T-helper 17 cell (primary cell): ENCODE data around the gene MAP7D1. TPM values are rescaled to one million over a fixed set of nuclear protein-coding genes. Genes with fewer than 3 reads are reported as not detected.

ENCODE experiments used
- ATAC-seq: fragments of 150-1000 bp; cut with Tn5 transposase; 2 replicates; pipeline ENCODE4 v1.10.0; 2021; ENCODE audit warnings: mild to moderate bottlenecking, moderate library complexity
- DNase-seq, 3 donors: peaks; one replicate each; pipeline versions ENCODE4 v3.0.0 to v3.0.0-alpha.2; 2020 to 2021
- H3K9me3 ChIP-seq: one replicate; pipeline ENCODE4 v1.7.0; 2013; ENCODE audit warnings: low read length, mild to moderate bottlenecking; ENCODE audit not compliant: control insufficient read depth, poor library complexity, severe bottlenecking
- H3K27ac Mint-ChIP-seq: one replicate; pipeline ENCODE4 v1.8.0; 2022; ENCODE audit warnings: mild to moderate bottlenecking, moderate library complexity, mixed read lengths
- H3K27me3 Mint-ChIP-seq: one replicate; pipeline ENCODE4 v1.8.0; 2022; ENCODE audit warnings: mixed read lengths
- H3K36me3 Mint-ChIP-seq: one replicate; pipeline ENCODE4 v1.8.0; 2022; ENCODE audit warnings: low read depth, mixed read lengths
- H3K4me1 Mint-ChIP-seq: one replicate; pipeline ENCODE4 v1.8.0; 2022; ENCODE audit warnings: mild to moderate bottlenecking, mixed read lengths
- H3K4me3 Mint-ChIP-seq: one replicate; pipeline ENCODE4 v1.8.0; 2022; ENCODE audit warnings: mild to moderate bottlenecking, moderate library complexity, mixed read lengths
- total RNA-seq, 4 donors: library from RNA in 2 of 4; stranded (reverse) in 2 of 4; gene quantifications; one replicate each; pipeline ENCODE4 v1.2.3 and lab custom pipeline; 2022 to 2026

The MAP7D1 gene
- total RNA-seq, 2 donors from 2014 or later = 173 to 175 TPM

DNA sequence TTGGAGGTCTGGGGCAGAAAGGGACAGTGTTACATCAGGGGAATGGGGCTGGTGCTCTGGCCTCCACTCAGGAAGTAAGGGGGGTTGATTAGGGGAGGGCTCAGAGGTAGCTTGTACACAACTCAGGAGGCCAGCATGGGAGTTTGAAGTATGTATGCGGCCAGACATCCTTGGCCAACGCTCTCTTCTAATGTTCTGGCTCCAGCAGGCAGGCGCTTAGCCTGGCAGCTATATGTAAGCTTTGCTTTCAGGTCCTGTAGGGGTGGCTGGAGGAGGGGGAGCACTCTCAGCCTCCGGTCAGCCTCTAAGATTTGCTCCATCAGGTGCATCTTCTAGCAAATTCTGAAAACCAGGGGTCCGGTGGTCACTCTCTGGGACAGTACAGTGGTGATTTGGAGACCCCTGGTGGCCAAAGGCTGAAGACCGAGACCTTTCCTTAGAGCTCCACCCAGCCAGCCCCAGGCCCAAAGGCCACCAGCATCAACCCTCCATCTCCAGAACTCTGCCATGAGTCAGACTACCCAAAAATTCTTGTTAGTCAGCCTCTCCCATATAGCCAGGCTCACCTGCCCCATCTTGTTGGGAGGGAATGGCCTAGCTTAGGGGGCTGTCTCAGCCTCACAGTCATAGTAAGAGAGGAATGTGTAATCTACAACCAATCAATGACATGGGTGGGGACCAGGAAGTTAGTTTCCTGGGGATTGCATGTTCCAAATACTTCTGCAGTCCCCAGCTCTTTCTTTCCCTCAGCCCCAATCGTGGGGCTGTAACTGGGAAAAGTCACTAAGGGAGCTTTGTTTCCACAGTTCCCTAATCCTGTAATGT, 21.2 kb upstream of the MAP7D1 start:
- peak overlapping the region; percentile 21 for H3K27ac Mint-ChIP-seq

DNA sequence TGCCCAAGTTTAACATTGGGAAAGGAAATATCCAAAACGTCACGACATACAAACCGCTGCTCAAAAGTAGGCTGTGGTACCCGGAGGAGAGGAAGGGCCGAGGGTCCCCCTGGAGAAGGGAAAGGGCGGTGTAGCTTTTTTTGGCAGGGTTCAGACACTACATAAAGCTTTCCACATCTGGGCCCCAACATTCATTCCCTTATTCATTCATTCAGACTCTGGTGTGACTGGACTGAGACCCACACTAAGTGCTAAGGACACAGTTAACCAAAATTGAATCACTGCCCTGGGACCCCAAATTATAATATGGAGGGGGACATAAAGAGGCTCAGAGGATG, 20.7 kb upstream of the MAP7D1 start:
- Mint-ChIP-seq H3K4me1 (peaks cover 2% of the 10 kb centered on the region), H3K4me3 (no peak overlapping the region), H3K27me3 (no peaks in the 10 kb centered on the region), H3K36me3 (peaks cover 4% of the 10 kb centered on the region), H3K27ac (no peak overlapping the region)
- DNase-seq (no peak), ATAC-seq (no peak)
- no peaks in the 10 kb centered on the region for H3K9me3 ChIP-seq

More for the DNA sequence above, 21.2 kb upstream of the MAP7D1 start:
- H3K9me3 ChIP-seq = no peaks in the 10 kb centered on the region
- ATAC-seq = peak; percentile 59
- no peak for DNase-seq
- Mint-ChIP-seq H3K4me3 (no peak overlapping the region), H3K36me3 (peaks cover 4% of the 10 kb centered on the region), H3K4me1 (no peaks in the 10 kb centered on the region), H3K27me3 (no peaks in the 10 kb centered on the region)

DNA sequence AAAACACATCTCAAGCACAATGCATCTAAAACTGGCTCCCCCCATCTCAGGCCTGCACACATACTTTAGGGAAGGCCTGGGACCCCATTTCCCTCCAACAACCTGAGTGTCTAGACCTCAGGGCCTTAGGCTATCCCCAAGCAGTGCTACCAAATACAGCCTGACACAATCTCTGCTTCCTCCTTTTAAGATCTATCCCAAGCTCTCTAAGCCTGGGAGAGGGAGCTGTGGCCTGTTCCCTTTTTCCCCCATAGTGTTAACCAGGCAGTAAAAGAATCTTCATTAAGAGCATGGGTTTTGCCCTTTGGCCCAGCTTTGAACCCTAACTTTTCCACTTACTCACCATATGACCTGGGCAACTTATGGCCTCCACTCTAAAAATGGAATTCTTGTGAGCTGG, 20.2 kb upstream of the MAP7D1 start:
- H3K9me3 ChIP-seq = no peaks in the 10 kb centered on the region
- no peak for ATAC-seq
- no peak for DNase-seq
- Mint-ChIP-seq H3K4me1 (peaks cover 4% of the 10 kb centered on the region), H3K27ac (peak overlapping the region; percentile 43), H3K36me3 (peaks cover 4% of the 10 kb centered on the region), H3K4me3 (no peak overlapping the region), H3K27me3 (no peaks in the 10 kb centered on the region)

DNA sequence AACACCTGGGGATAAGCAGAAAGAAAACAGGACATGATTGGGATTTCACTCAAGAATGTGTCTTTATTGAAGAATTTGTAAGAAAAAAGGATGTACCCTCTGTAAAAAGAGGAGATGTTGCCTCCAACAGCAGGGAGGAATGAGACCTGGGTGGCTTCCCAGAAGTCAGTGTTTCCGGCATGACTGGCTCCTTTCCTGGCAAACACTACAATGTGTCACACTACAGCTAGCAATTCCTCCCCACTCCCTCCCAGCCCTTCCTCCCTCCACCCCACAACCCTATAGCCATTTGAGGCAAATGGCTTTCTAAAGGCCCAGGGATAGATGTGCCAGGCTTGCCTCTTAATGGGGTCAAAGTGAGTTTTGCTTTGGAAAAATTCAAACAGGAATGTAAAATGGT, 19.4 kb upstream of the MAP7D1 start:
- no peak for ATAC-seq
- Mint-ChIP-seq H3K27me3 (no peaks in the 10 kb centered on the region), H3K4me1 (peaks cover 4% of the 10 kb centered on the region), H3K4me3 (no peak overlapping the region), H3K27ac (peak overlapping the region; percentile 43), H3K36me3 (peaks cover 4% of the 10 kb centered on the region)
- no peak for DNase-seq
- H3K9me3 ChIP-seq = no peaks in the 10 kb centered on the region

DNA sequence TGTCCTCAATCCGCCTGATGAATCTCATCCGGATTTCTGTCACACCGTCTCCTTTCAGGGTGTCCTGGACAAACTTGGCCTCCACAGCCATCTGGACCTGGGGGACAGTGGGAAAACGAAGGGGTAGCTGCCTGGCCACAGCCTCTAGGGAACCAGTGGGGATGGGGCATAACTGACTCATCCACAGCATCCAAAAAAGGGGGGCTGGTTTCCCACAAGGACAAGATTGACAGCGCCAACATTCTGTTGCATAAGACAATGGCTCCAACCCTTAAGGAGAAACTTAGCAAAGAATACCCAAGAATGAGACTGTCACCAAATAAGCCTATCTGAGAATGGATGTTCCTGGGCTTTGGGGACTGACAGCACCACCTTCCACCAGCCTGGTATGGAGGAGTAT, 18.7 kb upstream of the MAP7D1 start:
- Mint-ChIP-seq H3K27ac (no peak overlapping the region), H3K4me1 (peaks cover 8% of the 10 kb centered on the region), H3K36me3 (peaks cover 4% of the 10 kb centered on the region), H3K27me3 (no peaks in the 10 kb centered on the region), H3K4me3 (no peak overlapping the region)
- DNase-seq (no peak), ATAC-seq (no peak)
- no peaks in the 10 kb centered on the region for H3K9me3 ChIP-seq

DNA sequence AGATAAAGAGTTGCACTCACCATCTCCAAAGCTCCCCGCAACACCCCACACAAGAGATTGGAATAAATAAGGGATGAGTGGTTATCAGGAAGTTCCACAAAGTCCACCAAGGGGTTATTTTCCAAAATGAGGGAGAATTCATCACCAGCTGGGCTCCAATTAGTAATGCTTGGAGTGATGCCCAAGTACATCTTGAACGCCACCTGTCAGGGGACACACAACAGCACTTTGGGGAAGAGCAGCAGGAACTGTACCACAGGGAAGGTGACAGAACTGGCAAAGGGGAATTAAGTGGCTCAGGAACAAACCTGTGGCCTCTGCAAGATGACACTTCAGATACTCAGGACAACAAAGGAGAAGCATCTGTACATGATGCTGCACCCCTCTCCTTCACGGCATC, 18.2 kb upstream of the MAP7D1 start:
- no peak for ATAC-seq
- no peaks in the 10 kb centered on the region for H3K9me3 ChIP-seq
- no peak overlapping the region for H3K4me3 Mint-ChIP-seq
- no peak overlapping the region for H3K27ac Mint-ChIP-seq
- H3K27me3 Mint-ChIP-seq = no peaks in the 10 kb centered on the region
- DNase-seq = no peak
- H3K36me3 Mint-ChIP-seq = peaks cover 4% of the 10 kb centered on the region
- peaks cover 9% of the 10 kb centered on the region for H3K4me1 Mint-ChIP-seq

DNA sequence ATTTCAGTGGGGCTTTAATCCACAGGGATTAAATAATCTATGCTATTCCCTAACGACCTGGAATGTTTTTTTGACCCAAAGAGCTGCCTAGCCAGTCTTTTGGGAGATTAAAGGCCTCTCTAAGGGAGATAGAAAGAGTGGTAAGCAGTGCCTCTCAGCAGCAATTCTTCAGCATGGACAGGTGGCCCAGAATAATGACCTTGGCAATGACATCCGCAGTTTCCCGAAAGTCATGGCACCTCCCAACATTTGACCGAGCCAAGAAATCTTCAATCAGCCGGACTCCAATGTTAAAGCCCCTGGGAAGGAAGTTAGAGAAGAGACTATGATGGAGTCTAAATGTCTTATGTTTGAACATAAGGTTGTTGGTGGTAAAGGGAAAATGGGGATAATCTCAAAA, 16.4 kb upstream of the MAP7D1 start:
- ATAC-seq (no peak), DNase-seq (no peak)
- peak overlapping the region; percentile 32 for H3K27ac Mint-ChIP-seq
- H3K4me3 Mint-ChIP-seq = no peak overlapping the region
- H3K4me1 Mint-ChIP-seq = peaks cover 17% of the 10 kb centered on the region
- no peaks in the 10 kb centered on the region for H3K27me3 Mint-ChIP-seq
- H3K9me3 ChIP-seq = no peaks in the 10 kb centered on the region
- peaks cover 4% of the 10 kb centered on the region for H3K36me3 Mint-ChIP-seq

DNA sequence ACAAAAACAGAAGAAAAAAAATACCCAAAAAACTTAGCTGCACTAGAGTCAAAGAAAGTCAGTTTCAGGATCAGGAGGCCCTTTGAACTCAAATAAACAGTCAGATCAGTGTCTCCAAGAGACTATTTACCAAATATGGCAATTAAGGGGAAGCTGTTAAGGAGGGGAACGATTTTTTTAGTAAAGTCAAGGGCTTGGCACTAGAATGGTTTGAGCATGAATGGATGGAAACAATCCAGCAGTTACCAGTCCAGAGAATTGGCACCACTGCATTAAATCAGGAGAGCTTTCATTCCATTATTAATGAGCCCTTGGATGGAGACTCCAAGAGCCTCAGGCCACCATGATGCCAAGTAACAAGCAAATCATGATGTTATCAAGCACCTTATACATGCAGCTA, 13.8 kb upstream of the MAP7D1 start:
- peaks cover 4% of the 10 kb centered on the region for H3K36me3 Mint-ChIP-seq
- H3K4me1 Mint-ChIP-seq = peaks cover 22% of the 10 kb centered on the region
- no peak overlapping the region for H3K4me3 Mint-ChIP-seq
- H3K27ac Mint-ChIP-seq = no peak overlapping the region
- H3K27me3 Mint-ChIP-seq = no peaks in the 10 kb centered on the region
- ATAC-seq (no peak), DNase-seq (no peak)
- H3K9me3 ChIP-seq = no peaks in the 10 kb centered on the region

DNA sequence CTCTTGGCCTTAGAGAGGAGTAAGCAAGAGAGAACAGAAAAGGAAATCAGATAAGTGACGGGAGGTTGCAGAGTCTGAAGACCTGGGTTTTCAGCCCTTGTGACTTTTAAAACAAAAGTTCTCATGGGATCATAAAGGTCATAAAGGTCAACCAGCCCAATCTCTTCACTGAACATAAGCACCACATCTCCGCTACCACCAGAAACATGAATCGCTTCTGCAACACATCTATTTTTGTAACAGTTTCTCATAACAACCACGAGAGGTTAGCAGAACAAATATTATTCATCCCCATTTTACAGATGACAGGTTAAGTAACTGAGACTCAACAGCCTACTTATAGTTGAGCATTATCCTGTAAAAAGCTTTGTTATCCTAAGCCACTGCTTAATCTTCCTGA, 12.5 kb upstream of the MAP7D1 start:
- Mint-ChIP-seq H3K4me1 (peaks cover 30% of the 10 kb centered on the region), H3K27ac (peak overlapping the region; percentile 49), H3K27me3 (no peaks in the 10 kb centered on the region), H3K36me3 (peaks cover 2% of the 10 kb centered on the region), H3K4me3 (no peak overlapping the region)
- ATAC-seq (no peak), DNase-seq (no peak)
- H3K9me3 ChIP-seq = no peaks in the 10 kb centered on the region

DNA sequence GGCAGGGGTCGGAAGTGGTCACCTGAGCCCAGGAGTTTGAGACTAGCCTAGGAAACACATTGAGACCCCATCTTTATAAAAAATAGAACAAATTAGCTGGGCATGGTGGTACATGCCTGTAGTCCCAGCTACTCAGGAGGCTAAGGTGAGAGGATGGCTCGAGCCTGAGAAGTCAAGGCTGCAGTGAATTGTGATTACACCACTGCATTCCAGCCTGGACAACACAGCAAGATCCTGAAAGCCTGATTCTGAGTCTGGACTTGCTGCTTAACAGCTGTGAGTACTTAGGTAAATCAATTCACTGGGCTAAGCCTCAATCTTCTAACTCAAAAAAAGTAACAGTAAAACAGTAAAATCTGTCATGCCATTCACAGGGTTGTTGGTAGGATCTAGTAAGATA, 11.5 kb upstream of the MAP7D1 start:
- H3K9me3 ChIP-seq = no peaks in the 10 kb centered on the region
- no peak for DNase-seq
- H3K27me3 Mint-ChIP-seq = no peaks in the 10 kb centered on the region
- peaks cover 38% of the 10 kb centered on the region for H3K4me1 Mint-ChIP-seq
- ATAC-seq = no peak
- peaks cover 5% of the 10 kb centered on the region for H3K36me3 Mint-ChIP-seq
- H3K27ac Mint-ChIP-seq = peak overlapping the region; percentile 49
- H3K4me3 Mint-ChIP-seq = no peak overlapping the region

DNA sequence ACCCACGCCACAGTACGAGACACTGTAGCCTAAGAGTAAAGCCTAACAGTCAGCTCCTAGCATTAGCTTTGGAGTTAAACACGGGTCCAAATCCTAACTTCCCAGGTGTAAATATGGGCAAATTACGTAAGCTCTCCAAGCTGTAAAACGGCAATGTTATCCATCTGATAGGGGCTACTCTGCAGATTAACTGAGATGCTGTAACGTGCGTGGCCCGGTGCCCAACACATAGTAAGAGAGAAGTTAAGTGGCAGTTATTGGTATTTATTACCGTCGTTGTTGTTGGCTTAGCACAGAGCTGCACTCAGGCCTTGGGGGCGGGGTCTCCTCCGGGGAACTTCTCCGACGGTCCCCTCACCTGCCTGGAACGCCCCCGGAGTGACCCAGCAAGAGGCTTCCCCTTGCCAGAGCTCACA, 7.1 kb upstream of the MAP7D1 start:
- Mint-ChIP-seq H3K36me3 (peaks cover 3% of the 10 kb centered on the region), H3K4me3 (peak overlapping the region; percentile 100), H3K27ac (peak overlapping the region; percentile 100), H3K27me3 (no peaks in the 10 kb centered on the region), H3K4me1 (peaks cover 47% of the 10 kb centered on the region)
- H3K9me3 ChIP-seq = no peaks in the 10 kb centered on the region
- DNase-seq (no peak), ATAC-seq (no peak)

DNA sequence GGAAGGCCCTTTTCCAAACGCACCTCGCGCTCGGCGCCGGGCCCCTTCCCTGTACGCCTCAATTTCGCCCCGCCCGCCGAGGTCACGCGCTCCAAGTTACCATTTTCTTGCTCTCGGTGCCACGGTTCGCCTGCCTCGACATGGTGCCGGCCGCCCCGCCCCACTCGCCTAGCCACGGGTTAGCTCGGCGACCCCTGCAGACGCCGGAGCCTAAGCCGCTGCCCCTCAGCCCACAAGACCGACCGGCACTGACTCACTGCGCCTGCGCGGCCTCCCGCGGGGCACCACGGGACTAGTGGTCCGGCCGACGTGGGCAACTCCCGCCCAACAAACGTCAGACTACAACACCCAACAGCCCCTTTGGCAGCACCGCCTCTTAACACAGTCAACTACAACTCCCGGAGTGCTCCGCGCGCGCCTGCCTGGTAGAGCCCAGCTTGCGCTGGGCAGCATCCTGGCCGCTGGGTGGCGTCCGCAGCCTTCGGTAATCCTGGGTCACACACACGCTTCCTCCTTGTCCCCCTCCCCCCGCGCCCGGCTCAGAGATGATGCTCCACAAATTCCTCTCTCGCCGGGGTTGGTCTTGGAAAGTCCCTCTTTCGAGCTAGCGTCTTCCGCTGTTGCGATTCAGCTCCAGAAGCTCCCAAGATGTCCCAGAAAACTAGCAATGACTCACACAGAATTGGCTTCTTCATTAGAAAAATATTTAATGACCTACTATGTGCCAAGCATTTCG, 6.6 kb upstream of the MAP7D1 start, which contains the start of gene TRAPPC3:
TSS of gene TRAPPC3 (minus strand) at position 250 of the 736 bp plus-strand sequence. CDS start at position 142, 108 bp downstream.
- ATAC-seq (peak; percentile 93), DNase-seq (peak; percentile 99 to 100 (median 100))
- Mint-ChIP-seq H3K4me1 (peaks cover 50% of the 10 kb centered on the region), H3K27me3 (no peaks in the 10 kb centered on the region), H3K4me3 (peak within 1 kb of the TSS; percentile 100), H3K27ac (peak within 1 kb of the TSS; percentile 100), H3K36me3 (peaks cover 3% of the 10 kb centered on the region)
- no peaks in the 10 kb centered on the region for H3K9me3 ChIP-seq

DNA sequence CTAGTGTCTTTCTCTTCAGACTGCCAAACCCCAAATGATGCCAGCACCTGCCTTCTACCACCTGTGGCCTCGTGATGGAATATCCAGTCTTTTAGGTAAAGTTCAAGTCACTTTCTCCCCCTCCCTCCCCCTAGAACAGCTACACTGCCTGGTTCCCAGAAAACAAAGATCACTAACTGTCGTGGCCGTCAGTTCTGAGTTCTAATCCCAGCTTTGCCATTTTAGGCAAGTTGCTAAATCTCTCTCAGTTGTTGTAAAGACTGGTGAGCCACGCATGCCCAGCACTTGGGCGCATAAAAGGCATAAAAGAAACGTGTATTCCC, 6.0 kb upstream of the MAP7D1 start:
- ATAC-seq (no peak), DNase-seq (no peak)
- H3K4me3 Mint-ChIP-seq = peak overlapping the region; percentile 100
- no peaks in the 10 kb centered on the region for H3K9me3 ChIP-seq
- no peaks in the 10 kb centered on the region for H3K27me3 Mint-ChIP-seq
- H3K4me1 Mint-ChIP-seq = peaks cover 53% of the 10 kb centered on the region
- H3K36me3 Mint-ChIP-seq = peaks cover 3% of the 10 kb centered on the region
- H3K27ac Mint-ChIP-seq = peak overlapping the region; percentile 100
